DMS79 (cell line): ENCODE measurements around the gene PLD1.
A peak's percentile ranks its signal among the peaks of the same experiment; 100 is the strongest.
"Not testable (repeated sequence)": the region's sequence is repeated elsewhere in the genome, so short reads cannot be mapped to it uniquely, and the experiment has no call there.

Source experiments
- DNase-seq: peaks from one replicate; lab custom pipeline; 2025; lab: John Stamatoyannopoulos, UW

The PLD1 gene

GRCh38 chr3:171663805-171664204, 146.5 kb downstream of the PLD1 start:
- DNase-seq = no peak

GRCh38 chr3:171661484-171661883, 148.8 kb downstream of the PLD1 start:
- no peak for DNase-seq

- no peak for DNase-seq
Observed at GRCh38 chr3:171660188-171660587, 150.1 kb downstream of the PLD1 start.

GRCh38 chr3:171658841-171659240, 151.4 kb downstream of the PLD1 start:
- no peak for DNase-seq

- DNase-seq = no peak
Observed at GRCh38 chr3:171654809-171655208, 155.5 kb downstream of the PLD1 start.

GRCh38 chr3:171654326-171654725, 156.0 kb downstream of the PLD1 start:
- no peak for DNase-seq

- DNase-seq = no peak
Observed at GRCh38 chr3:171653701-171654100, 156.6 kb downstream of the PLD1 start.

- DNase-seq = no peak
Observed at GRCh38 chr3:171652932-171653331, 157.4 kb downstream of the PLD1 start.

- DNase-seq = no peak
Observed at GRCh38 chr3:171649911-171650592, 160.2 kb downstream of the PLD1 start.

GRCh38 chr3:171649267-171649666, 161.0 kb downstream of the PLD1 start:
- DNase-seq = no peak

- DNase-seq = no peak
Observed at GRCh38 chr3:171648069-171648468, 162.2 kb downstream of the PLD1 start.

GRCh38 chr3:171646357-171647133, 163.7 kb downstream of the PLD1 start:
- peak; percentile 8 for DNase-seq

GRCh38 chr3:171644681-171645080, 165.6 kb downstream of the PLD1 start:
- peak; percentile 74 for DNase-seq

- no peak for DNase-seq
Observed at GRCh38 chr3:171643681-171644080, 166.6 kb downstream of the PLD1 start.

GRCh38 chr3:171643033-171643432, 167.2 kb downstream of the PLD1 start:
- no peak for DNase-seq

GRCh38 chr3:171640520-171641412, 169.5 kb downstream of the PLD1 start:
- no peak for DNase-seq

GRCh38 chr3:171636666-171637065, 173.6 kb downstream of the PLD1 start:
- no peak for DNase-seq

GRCh38 chr3:171632766-171633165, 177.5 kb downstream of the PLD1 start:
- DNase-seq = no peak

- DNase-seq = not testable (repeated sequence)
Observed at GRCh38 chr3:171626799-171627198, 183.5 kb downstream of the PLD1 start.

- no peak for DNase-seq
Observed at GRCh38 chr3:171622126-171622525, 188.2 kb downstream of the PLD1 start.

- DNase-seq = no peak
Observed at GRCh38 chr3:171620825-171621434, 189.4 kb downstream of the PLD1 start.

GRCh38 chr3:171616798-171617197, 193.5 kb downstream of the PLD1 start:
- no peak for DNase-seq
